GM19023 (cell line): ENCODE data around the gene E4F1.
"Not testable (repeated sequence)": the region's sequence is repeated elsewhere in the genome, so short reads cannot be mapped to it uniquely, and the experiment has no call there.

Experiments
- ATAC-seq: cut with Tn5 transposase; IDR thresholded peaks from one replicate; pipeline ENCODE4 v1.9.1; 2021; ENCODE audit warnings: mild to moderate bottlenecking, moderate library complexity; ENCODE audit not compliant: unreplicated experiment

Gene E4F1

GRCh38 chr16:2229632-2230250 lies 6.3 kb downstream of the E4F1 start:
- ATAC-seq, result no peak

DNA sequence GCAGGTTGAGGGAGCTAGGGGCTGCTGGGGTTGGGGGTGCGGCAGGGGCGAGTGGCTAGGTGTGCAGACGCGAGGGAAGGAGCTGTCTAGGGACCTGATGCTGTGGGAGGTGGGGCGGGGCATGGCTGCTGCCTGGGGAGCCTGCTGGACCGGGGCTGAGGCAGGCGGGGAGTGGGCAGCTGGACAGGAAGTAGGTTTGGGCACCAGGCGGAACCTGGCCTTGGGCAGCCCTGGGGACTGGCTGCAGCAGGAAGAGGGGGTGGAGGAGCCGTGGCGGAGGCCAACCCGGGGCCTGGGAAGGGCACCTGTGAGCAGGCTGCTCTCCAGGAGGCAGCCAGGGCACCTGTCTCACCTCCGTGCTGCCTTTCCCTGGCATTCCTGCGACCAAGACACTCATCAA lies 7.0 kb downstream of the E4F1 start:
- ATAC-seq, result no peak

DNA sequence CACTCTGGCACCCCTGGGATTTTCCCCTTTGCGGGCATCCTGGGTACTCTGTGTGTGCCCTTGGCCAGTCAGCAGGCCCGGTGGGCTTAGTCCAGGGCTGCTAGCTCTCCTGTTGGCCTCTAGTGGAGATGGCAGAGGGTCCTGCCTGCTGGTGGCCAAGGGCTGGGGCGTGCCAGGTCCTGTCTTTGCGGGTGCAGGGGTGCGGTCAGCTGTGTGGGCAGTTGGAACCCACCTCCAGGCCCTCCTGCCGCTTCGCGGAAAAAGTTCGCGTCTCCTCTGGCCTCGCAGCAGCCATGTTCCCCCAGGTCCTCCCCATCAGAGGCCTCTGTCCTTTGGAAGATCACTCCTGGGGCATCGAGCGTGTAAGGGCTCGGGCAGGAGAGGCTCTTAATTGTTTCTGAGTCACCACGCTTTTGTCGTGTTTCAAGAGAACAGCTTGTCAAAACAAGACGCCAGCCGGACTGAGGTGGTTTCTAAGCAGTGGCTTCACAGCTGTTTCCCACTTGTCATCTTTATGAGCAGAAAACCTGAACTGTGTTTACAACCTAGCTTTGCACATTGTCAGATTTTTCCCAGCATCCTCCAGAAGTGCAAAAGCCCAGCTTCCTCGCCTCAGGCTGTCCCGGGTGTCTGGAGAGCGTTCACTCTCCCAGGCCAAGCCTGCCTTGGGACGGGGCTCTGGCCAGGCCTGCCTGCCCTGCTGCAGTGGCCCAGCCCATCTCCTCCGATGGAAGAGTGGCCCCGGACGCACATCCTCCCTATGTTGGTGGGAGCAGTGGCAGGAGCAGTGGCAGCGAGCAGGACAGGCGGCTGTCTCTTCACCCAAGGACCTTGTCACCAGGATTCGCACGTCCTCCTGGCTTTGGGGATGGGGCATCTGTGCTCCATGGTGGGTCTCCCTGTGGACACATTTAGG lies 7.9 kb downstream of the E4F1 start:
- no peak for ATAC-seq

- no peak for ATAC-seq
These were observed 9.0 kb downstream of the E4F1 start for GRCh38 chr16:2232094-2232990.

- no peak for ATAC-seq
These were observed 9.8 kb downstream of the E4F1 start for GRCh38 chr16:2233046-2233775.

- ATAC-seq, result no peak
These were observed 10.8 kb downstream of the E4F1 start for GRCh38 chr16:2233872-2234812.

DNA sequence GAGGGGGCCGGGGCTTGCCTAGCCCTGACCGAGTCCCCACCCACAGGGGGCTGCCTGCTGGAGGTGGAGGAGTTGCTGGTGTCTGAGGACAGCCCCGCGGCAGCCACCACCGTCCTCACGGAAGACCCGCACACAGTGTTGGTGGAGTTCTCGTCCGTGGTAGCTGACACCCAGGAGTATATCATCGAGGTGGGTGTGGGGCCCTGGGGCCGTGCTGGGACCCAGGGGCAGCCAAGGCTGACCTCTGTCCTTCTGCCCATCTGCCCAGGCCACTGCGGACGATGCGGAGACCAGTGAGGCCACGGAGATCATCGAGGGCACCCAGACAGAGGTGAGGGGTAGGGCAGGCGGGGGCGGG lies 11.4 kb downstream of the E4F1 start:
- no peak for ATAC-seq

DNA sequence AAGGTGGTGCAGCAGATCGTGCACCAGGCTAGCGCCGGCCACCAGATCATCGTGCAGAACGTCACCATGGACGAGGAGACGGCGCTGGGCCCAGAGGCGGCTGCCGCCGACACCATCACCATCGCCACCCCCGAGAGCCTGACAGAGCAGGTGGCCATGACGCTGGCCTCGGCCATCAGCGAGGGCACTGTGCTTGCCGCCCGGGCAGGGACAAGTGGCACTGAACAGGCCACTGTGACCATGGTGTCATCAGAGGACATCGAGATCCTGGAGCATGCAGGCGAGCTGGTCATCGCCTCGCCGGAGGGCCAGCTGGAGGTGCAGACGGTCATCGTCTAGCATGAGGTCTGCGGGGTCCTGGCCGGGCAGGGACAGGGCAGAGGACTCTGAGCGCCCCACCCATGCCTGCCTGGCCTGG lies 11.9 kb downstream of the E4F1 start:
- no peak for ATAC-seq

- ATAC-seq, result no peak
These were observed 12.4 kb downstream of the E4F1 start for GRCh38 chr16:2235695-2236336.

DNA sequence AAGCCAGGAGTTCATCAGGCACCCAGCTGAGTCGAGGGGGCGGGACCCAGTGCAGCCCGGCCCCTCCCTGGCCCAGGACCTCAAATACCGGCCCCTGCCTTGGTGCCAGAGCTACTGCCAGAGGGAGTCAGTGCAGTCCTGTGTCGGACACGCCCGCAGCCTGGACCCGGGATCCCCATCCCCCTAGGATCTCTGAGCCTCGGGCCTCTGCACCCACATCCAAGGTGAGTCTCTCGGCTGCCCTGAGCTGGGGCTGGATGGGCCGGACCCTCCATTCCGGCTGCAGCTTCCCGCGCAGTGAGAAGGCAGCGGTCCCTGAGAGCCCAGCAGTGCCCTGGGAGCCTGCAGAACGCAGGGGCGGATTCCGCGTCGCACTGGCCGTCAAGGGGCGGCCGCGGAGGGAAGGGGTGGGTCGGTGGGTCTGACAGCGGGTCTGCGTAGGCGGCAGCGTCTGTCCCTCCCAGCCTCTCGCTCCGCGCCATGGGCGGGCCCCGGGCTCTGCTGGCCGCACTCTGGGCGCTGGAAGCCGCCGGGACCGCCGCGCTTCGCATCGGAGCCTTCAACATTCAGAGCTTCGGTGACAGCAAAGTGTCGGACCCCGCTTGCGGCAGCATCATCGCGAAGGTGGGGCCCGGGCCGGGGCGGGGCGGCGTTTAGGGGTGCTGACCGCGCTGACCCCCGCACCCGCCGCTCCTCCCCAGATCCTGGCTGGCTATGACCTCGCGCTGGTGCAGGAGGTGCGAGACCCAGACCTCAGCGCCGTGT lies 13.1 kb downstream of the E4F1 start, which contains the start of gene DNASE1L2:
TSS of gene DNASE1L2 (plus strand) at position 108 of the 765 bp plus-strand sequence. CDS start at position 481, 373 bp downstream.
- no peak for ATAC-seq

GRCh38 chr16:2237102-2237482 lies 13.7 kb downstream of the E4F1 start:
- no peak for ATAC-seq

DNA sequence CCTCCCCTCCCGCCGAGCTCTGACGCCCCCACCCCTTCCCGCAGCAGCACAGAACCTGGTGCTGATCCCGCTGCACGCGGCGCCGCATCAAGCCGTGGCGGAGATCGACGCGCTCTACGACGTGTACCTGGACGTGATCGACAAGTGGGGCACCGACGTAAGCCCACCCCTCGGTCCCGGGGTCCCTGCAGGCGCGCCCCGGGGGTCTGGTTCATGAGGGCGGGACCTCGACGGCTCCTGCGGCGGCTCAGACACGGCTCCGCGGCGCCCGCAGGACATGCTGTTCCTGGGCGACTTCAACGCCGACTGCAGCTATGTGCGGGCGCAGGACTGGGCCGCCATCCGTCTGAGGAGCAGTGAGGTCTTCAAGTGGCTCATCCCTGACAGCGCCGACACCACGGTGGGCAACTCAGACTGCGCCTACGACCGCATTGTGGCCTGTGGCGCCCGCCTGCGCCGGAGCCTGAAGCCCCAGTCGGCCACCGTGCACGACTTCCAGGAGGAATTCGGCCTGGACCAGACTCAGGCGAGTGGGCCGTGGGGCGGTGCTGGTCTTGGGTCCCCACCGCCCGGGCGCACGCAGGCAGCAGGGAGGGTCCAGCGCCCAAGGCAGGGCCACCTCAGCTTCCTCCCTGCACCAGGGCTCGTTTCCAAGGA lies 14.2 kb downstream of the E4F1 start:
- no peak for ATAC-seq

GRCh38 chr16:2238150-2238837 lies 14.9 kb downstream of the E4F1 start:
- no peak for ATAC-seq

GRCh38 chr16:2238838-2239675 lies 15.7 kb downstream of the E4F1 start:
- ATAC-seq, result no peak

DNA sequence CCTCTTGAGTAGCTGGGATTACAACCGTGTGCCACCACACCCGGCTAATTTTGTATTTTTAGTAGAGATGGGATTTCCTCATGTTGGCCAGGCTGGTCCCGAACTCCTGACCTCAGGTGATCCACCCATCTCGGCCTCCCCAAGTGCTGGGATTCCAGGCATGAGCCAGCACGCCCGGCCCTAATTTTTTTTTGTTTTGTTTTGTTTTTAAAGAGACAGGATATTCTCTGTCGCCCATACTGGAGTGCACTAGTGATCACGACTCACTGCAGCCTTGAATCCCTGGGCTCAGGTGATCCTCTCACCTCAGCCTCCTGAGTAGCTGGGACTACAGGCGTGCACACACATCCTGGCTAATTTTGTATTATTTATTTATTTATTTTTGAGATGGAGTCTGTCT lies 16.9 kb downstream of the E4F1 start:
- not testable (repeated sequence) for ATAC-seq

GRCh38 chr16:2242598-2242997 lies 19.2 kb downstream of the E4F1 start:
- ATAC-seq, result no peak
